ENCODE measurements around the gene UBE3B.

- TF ChIP-seq CTCF (conservative IDR thresholded peaks at IDR 0.05) (no peak), EZH2 (IDR thresholded peaks at IDR 0.05; ENCODE audit: low read depth) (no peak)
Measured at GRCh38 chr12:109493090-109493489, 15.7 kb downstream of the UBE3B start.

All from PC-9 (cell line).